Posterior vena cava (tissue), 2 donors: ENCODE data around the gene CD55. TPM values are rescaled to one million over a fixed set of nuclear protein-coding genes. Genes with fewer than 3 reads are reported as not detected.

Experiments used
- DNase-seq: peaks from one replicate; pipeline ENCODE4 v3.0.0-alpha.2; 2020; ENCODE audit warnings: low spot score
- intact Hi-C, 2 donors: fragments of 100-400 bp; cut with DNase I; formaldehyde crosslinking; loops; one replicate each; pipeline versions ENCODE4 v1.14.1 to v1.14.2; 2022 to 2023
- total RNA-seq, 2 donors: library from RNA; stranded (reverse); fragmentation: NEBNext Ultra II Directional; extraction: Animal tissue kit (Norgen Biotek cat#: 25700); gene quantifications; one replicate each; pipeline ENCODE4 v1.2.1, GENCODE V29; 2021
- donor health status: DM: yes; HTN: yes; CAD: no.
- donor health status: DM: yes; HTN: yes; CAD: no.

Gene CD55
- total RNA-seq, 2 donors from 2014 or later, result 52.7 to 53.2 TPM

- peak; percentile 62 for DNase-seq
- intact Hi-C loops, result no loop called here
Observed at GRCh38 chr1:207345644-207346477, 24.4 kb downstream of the CD55 start.

DNA sequence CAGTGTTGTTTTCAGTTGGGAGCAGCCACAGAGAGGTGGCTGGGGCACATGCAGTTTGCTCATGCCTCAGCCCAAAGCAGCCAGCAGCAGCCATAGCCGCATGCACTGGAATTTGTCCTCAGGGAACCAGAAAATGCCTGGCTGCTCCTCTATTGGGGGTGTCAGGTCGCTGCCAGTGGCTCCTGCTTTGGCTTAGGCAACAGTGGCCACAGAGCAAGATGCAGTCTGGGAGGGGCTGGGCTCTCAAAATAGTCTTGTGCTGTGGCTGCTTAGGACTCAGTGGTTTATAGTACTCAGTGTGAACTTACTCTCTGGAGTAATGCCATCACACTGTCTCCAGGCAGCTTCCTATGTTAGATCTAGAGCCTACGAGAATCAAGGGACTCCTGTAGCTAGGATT, 25.0 kb downstream of the CD55 start:
- intact Hi-C loops, result no loop called here

GRCh38 chr1:207349979-207350378, 28.5 kb downstream of the CD55 start:
- no peak for DNase-seq
- intact Hi-C loops, result no loop called here

More for the DNA sequence above, 25.0 kb downstream of the CD55 start:
- DNase-seq, result peak; percentile 45

- intact Hi-C loops, result no loop called here
- DNase-seq, result no peak
Observed at GRCh38 chr1:207352554-207352953, 31.1 kb downstream of the CD55 start.

DNA sequence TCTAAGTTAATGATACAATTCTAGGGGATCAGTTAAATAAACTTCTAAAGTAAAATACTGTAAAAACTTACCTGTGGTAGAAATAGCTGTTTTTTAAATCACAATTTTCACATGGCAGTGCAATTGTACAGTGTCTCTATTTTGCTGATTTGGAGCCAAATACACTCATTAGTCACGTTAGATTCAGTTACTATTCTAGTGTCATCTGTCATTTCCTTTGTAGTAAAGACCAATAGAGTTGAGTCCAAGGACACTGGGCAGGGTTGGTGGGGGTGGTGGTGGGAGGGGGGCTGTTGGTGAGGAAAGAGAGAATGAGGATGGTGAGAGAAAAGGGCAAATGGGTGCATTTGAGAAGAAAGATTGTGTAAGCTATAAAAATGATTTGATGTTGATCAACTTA, 33.6 kb downstream of the CD55 start:
- DNase-seq, result no peak
- intact Hi-C loops, result no loop called here

GRCh38 chr1:207355513-207356295, 34.2 kb downstream of the CD55 start:
- intact Hi-C loops, result no loop called here
- DNase-seq, result no peak

DNA sequence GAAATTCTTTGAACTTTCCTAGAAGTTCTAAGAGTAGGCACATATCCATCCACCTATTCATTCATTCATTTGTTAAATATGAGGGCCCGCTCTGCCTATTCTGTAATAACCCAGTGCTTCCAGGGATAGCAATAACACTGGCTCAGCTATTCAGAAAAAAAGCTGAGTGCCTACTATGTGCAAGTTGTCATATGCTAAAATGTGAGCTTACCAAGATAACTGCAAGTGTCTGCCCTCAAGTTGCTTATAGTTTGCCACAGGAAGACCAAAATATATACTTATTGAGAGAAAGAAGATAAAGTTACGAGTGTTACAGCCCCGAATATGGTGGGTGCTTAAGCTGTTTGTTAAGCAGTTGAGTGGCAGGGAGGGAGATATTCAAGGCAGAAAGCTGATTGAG, 39.6 kb downstream of the CD55 start:
- no peak for DNase-seq
- intact Hi-C loops, result no loop called here

DNA sequence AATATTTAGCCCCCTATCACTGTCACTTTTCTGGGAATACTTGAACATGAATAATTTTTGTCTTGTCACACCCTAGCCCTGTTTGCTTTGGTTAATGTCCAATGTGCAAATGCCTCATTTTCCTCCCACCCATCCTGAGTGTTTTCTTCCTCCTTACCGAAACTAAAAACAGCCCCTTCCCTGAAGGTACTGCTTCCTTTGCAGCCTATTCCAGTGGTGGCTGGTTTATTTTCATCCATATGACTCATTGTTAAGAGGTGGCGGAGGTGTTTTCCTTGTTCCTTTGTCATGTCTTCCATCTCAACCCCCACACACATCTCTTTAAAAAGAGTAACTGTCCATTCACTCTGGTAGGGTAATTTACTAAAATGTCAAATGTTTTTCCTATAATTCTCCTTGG, 40.4 kb downstream of the CD55 start:
- intact Hi-C loops, result no loop called here

GRCh38 chr1:207362962-207363860, 41.7 kb downstream of the CD55 start:
- DNase-seq, result no peak
- intact Hi-C loops, result no loop called here

More for the DNA sequence above, 40.4 kb downstream of the CD55 start:
- DNase-seq, result no peak

DNA sequence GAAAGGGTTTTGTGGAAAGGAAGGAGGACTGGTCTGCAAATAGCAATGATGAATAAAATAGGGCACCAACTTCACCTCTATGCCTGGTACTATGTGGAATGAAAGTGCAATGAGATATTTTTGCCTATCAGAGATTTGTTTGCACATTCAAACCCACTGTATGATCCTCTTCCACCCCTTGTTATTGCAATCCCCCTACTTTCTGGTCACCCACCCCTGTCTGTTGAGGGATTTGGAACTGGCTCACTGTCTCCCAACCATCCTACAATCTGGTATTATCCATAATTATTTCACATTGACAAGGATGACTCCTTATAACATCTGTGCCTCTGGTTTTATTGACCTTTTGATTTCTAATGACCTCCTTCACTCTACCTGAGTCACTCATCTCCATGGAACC, 42.4 kb downstream of the CD55 start:
- intact Hi-C loops, result no loop called here
- DNase-seq, result no peak

DNA sequence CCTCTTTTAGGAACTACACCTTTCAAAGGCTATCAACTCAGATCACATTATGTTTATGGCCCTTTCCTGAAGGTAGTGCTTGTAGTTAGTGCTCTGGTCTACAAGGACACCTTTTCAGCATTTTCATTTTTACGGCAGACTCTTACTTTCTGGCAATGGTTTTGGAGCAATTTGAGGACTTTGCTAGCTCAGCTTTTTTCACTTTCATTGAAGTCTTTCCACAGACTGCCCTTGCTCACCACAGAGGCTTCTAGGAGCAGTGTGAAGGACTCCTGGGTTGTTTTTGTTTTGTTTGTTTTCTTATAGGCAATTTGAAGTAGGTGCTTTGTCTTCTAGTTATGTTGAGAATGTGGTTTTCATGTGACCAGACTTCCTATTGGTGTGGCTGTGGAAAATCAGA, 43.1 kb downstream of the CD55 start:
- DNase-seq, result no peak
- intact Hi-C loops, result no loop called here

GRCh38 chr1:207365063-207365462, 43.6 kb downstream of the CD55 start:
- intact Hi-C loops, result no loop called here

GRCh38 chr1:207366022-207366421, 44.5 kb downstream of the CD55 start:
- intact Hi-C loops, result no loop called here
- DNase-seq, result no peak

More at GRCh38 chr1:207365063-207365462, 43.6 kb downstream of the CD55 start:
- no peak for DNase-seq

GRCh38 chr1:207388721-207389120, 67.2 kb downstream of the CD55 start:
- DNase-seq, result no peak
- intact Hi-C loops, result no loop called here

DNA sequence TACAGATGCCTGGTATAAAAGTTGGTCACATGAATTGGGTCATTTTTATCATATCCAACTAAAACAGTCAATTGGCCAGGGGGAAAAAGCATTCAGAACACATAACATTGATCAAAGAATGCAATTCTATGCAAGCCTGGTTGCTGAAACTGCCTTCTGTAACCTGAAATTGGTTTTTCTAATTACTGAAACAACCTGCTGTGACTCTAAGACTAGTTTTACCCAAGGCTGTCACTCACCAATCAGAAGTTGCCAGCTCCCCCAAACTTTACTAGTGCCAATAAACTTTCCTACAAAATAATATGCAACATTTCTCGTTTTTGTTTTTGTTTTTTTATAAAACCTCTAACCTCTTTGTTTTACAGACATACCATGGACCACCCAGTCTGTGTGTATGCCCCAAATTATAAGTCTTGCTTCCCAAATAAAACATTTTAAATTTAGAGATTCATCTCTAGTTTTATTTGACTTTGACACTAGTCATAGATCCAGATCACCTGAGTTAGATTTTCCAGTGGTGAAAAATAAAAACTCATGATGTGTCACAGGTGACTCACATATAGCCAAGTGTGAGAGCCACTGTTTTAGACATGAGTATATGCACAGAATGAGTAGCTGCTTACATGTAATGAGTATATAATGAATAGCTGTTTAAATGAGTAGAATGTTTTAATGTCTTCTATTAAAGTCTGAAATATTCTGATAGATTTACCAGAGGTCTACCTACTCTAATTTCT, 68.4 kb downstream of the CD55 start:
- intact Hi-C loops, result no loop called here
- DNase-seq, result no peak

DNA sequence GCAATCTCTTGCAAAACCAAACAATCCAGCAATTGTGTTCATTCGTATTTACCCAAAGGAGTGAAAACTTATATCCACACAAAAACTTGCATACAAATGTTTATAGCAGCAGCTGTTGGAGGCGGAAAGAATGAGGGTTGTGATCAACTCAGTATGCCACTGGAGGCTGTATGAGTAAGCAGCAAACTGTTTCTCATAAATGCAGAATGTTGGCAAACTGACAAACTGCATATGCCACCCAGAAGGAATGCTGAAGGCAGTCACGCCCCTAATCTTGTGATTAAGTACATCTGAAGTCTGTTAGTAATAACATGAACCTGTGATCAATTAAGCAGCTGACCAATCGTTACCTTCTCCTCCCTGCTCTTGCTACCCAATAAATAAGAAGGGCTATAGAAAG, 72.1 kb downstream of the CD55 start:
- intact Hi-C loops, result loop anchor here in 1 of 2 donors (2.0 kb wide), 1 partner anchor 31 kb away; no protein-coding TSS in a partner anchor
- DNase-seq, result no peak

- DNase-seq, result no peak
- intact Hi-C loops, result no loop called here
Observed at GRCh38 chr1:207396168-207396746, 74.8 kb downstream of the CD55 start.

- DNase-seq, result no peak
- intact Hi-C loops, result no loop called here
Observed at GRCh38 chr1:207397525-207397926, 76.0 kb downstream of the CD55 start.

DNA sequence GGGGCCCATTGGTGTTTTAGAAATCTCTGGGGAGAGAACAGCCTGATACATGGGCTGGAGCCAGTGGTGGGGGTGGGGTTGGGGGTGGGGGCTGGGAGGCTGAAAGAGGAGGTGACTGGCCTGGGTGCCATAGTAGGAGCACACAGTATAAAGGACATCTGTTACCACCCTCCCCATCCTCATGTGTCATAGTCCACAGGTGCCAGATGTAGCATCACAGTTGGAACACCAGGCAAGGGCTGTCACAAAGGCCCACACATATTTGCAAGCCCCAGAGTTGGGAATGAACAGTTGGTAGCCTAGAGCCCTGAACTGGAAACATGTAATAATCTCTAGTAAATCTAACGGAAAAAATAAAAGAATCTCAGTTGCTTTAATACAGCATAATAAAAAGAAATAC, 77.5 kb downstream of the CD55 start:
- intact Hi-C loops, result no loop called here
- DNase-seq, result no peak
